HG03060 (cell line): ENCODE data around the gene CABLES2.
A peak's percentile ranks its signal among the peaks of the same experiment; 100 is the strongest.

Source experiments
- ATAC-seq: cut with Tn5 transposase; IDR thresholded peaks from one replicate; pipeline ENCODE4 v1.9.1; 2021; ENCODE audit warnings: low read depth, moderate number of reproducible peaks; ENCODE audit not compliant: unreplicated experiment

CABLES2 gene, protein sequence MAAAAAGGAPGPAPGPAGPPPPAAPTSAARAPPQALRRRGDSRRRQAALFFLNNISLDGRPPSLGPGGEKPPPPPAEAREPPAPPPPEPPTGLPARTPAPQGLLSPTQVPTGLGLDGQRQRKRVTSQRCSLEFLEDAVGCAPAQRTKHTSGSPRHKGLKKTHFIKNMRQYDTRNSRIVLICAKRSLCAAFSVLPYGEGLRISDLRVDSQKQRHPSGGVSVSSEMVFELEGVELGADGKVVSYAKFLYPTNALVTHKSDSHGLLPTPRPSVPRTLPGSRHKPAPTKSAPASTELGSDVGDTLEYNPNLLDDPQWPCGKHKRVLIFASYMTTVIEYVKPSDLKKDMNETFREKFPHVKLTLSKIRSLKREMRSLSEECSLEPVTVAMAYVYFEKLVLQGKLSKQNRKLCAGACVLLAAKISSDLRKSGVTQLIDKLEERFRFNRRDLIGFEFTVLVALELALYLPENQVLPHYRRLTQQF

DNA sequence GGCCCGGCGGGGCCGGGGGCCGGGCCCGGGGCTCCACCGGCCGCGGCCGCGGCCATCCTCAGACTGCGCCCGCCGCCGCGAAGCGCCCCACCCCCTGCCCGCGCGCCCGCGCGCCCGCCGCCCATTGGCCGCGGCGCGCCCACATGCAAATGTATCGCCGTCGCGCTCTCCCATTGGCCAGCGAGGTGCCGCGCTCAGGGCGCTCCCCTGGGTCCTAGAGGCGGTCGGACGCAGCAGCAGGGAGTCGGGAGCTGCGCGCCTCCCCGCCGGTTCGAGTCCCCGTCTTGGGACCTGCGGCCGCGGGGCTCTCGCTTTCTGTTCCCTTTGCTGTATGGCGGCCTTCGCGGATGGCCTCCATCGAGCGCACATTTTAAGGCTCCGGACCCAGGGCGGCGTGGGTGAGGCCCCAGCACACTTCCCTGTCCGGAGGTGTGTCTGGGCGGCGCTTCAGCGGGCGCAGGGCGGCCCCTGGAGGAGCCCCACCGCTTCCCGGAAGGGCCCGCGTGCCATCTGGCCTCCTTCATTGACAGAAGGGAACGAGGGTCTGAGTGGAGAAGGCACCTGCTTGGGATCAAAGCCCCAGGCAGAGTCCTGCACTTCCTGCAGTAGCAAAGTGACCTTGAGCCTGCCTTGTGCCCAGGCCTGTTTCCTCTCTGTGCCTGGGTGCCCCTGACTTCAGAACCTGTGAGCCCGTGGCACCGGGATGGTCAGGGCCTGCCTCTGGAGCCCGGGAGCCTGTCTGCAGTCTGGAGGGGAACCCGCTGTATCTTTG is at the start of gene CABLES2:
CABLES2 (minus strand) TSS at position 65 of the 772 bp plus-strand sequence; CDS start at position 56, 9 bp downstream.
- peak; percentile 79 for ATAC-seq

DNA sequence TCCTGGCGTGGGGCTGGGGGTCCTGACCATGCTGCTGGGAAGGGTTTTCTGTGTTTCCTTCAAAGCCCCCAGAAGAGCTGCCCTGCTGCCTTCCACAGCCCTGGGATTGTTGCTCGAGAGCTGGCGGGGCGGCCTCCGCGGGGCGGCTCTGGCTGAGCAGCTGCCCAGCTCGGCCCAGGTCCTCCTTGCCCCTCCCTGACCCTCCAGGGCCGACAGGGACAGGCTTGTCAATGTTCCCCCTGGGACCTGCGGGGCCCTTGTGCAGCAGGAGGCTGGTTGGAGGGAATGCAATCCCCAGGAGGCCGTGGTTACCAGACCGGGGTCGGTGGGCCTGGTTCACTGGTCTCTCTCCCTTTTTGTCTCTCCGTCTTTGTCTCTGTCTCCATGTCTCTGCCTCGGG is 48.8 kb upstream of the CABLES2 start:
- ATAC-seq = no peak

DNA sequence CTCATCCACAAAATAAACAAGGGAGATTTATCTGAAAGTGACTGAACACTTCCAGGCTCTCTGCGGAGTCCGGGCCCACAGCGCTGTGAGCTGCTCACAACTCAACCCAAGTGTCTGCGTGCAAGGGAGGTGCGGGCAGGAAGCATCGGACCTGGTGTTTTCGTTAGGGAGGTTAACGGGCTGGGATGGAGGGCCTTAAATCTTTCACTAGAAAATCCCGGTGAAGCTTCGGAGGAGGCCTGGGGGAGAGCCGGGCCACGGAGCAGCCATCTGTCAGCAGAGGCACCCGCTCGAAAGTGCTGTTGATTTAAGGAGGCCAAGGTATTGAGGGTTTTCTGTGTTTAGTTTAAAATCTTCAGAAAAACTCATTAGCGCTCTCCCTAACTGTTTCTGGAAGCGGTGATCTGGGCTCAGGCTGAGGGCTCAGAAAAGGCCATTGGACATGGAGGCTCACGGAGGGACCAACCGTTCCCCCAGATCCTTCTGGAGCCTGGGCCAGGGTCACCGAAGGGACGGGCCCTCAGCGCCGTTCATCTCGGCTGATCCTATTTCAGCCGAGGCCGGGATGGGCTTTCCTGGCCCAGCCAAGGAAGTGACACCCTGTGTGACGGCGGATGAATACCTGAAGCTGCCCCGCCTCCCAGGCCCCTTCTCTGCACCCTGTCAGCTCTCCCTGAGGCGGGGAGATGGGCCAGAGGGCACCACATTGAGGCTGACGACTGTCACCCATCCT is 48.0 kb upstream of the CABLES2 start:
- ATAC-seq = no peak

DNA sequence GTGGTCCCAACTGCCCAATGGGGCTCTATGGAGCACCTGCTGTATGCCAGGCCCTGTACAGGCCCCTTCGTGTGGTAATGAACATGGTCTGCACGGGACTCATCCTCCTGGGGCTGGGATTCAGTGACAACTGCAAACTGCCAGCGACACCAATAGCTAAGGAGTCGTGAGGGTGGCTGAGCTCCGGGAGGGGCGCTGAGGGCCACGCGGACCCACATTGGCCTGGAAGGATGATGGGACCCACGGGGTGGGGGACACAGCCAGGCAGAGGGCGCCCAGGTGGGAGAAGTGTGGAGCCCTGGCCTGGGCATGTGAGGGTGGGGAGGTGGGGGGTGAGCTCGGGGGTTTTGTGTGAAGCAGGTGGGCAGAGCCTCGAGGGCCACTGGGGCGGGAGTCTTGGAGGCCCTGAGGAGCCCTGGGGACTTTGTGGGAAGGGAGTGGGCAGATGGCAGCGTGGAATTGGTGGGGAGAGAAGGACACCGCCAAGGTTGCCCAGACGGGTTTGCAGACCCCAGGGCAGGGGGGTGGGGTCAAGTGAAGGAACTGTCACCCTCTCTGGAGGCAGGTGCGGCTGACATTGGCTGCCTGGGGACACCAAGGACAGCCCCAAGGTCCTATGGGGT is 46.2 kb upstream of the CABLES2 start:
- ATAC-seq = no peak

DNA sequence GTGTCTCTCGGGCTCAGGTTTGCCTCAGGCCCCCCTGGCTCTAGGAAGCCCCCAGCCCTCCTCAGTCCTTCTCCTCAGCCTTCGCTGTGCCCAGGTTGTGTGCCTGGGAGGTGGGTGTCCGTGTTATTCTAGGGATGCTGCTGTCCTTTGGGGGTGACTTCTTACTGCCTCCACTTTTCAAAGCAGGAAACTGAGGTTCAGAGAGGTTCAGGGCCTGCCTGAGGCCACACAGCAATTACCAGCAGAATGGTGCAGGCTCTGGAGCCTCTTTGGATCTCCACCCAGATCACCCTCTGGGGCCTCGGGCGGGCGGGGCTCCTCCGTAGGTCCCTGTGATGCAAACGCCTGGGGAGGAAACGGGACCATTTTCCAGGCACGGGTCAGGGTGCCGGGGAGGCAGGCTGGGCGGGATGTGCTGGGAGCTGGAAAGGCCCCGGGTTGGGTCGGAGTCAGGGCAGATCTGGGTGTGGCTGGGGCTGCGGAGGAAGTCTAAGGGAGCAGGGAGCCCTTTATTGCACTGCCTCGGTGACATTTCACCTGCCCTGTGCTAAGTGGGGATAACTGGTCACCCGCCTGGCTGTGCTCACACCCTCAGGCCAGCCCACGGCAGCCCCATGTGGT is 45.5 kb upstream of the CABLES2 start:
- no peak for ATAC-seq

DNA sequence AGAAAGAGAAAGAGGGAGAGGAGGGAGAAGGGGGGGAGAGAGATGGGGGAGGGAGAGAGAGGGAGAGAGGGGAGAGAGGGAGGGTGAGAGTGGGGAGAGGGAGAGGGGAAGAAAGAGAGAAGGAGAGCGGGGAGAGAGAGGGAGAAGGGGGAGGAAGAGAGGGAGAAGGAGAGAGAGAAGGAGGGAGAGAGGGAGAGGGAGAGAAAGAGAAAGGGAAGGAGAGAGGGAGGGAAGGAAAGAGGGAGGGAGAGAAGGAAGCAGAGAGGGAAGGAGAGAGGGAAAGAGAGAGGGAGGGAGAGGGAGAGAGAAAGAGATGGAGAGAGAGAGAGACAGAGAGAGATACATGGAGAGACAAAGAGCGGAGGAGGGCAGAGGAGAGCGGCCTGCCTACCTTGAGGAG is 44.9 kb upstream of the CABLES2 start:
- no peak for ATAC-seq

DNA sequence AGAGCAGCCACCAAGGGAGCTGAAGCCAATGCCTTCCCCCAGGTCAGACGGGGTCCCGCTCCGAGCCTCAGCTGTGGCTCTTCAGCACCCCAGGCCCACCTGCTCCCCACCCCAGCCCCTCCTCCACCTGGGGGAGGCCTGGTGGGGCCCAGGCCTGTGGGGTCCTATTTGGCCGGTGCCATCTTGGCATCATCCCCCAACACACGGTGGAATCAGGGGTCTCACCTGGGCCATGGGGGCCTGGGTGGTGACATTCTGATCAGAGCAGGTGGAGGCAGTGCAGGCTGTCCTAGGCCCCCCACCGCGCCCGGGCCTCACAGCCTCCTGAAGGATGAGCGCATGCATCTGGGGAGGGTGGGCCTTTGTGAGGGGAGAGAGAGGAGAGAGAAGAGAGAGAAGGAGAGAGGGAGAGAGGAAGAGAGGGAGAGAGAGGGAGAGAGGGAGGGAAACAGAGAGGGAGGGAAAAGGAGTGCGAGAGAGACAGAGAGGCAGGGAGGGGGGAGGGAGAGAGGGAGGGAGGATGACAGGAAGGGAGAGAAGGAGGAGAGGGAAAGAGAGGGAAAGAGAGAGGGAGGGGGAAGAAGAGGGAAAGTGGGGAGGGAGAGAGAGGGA is 44.2 kb upstream of the CABLES2 start:
- no peak for ATAC-seq

DNA sequence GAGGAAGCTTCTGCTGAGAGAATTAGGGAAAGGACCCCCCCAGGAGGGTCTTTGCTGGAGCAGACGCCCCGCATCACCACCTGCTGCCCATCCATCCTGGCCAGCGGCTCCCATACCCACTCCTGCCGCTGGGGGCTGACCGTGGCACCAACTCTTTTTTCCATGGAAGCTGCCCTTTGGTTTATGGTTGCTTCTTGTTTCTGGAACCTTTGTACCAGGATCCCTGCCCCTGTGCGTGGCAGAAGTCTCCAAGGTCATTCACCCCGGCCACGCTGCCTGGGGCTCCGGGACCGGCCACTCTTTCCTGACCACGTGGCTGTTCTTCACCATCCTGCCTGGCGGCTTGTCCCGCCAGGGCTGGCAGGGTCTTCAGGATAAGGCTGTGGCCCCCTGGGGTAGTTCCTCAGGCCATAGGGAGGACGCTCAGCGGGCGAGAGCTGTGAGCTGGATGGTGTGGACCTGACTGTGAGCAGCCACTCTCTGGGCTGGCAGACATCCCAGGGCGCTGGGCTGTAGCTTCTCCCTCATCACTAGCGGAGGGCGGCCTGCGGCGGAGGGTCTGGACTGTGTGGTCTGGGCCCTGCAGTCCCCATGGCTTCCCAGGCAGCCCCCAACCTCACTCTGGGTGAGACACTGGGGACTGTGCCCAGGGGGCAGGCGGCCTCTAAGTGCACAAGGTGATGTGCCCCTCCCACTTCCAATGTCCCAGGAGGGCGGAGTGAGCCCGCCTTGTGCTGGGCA is 43.0 kb upstream of the CABLES2 start:
- ATAC-seq = no peak

DNA sequence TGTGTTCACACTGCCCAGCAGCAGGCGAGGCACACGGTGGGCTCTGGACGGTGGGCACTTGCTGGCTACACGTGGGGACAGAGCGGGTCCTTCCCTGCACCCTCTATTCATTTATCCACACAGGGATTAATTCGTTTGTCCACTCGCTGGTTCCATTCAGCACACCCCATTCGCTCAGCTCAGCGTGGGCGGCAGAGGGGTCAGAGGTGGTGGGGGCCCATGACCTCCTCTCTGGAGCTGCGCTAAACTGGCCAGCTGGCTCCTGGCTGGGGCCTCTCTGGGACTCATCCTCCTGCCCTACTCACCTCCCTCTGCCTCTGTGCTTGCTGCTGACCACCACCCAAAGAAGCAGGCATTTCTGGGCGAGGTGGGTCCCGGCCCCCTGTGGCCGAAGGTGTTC is 41.7 kb upstream of the CABLES2 start:
- ATAC-seq = no peak

DNA sequence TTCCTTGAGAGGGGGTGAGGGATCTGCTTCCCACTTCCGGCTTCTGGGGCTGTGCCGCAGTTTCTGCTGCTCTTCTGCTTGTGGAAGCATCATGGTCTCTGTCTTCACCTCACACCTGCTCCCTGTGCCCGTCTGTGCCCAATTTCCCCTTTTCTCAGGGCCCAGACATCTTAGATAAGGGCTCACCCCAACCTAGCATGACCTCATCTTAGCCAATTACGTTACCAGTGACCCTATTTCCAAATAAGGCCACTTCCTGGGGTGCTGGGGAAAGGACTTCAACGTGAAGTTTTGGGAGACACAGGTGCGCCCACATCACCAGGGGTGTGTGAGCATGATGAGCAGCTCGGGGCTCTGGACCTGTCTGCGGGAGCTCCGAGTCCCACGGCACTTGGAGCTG is 41.0 kb upstream of the CABLES2 start:
- ATAC-seq = no peak

DNA sequence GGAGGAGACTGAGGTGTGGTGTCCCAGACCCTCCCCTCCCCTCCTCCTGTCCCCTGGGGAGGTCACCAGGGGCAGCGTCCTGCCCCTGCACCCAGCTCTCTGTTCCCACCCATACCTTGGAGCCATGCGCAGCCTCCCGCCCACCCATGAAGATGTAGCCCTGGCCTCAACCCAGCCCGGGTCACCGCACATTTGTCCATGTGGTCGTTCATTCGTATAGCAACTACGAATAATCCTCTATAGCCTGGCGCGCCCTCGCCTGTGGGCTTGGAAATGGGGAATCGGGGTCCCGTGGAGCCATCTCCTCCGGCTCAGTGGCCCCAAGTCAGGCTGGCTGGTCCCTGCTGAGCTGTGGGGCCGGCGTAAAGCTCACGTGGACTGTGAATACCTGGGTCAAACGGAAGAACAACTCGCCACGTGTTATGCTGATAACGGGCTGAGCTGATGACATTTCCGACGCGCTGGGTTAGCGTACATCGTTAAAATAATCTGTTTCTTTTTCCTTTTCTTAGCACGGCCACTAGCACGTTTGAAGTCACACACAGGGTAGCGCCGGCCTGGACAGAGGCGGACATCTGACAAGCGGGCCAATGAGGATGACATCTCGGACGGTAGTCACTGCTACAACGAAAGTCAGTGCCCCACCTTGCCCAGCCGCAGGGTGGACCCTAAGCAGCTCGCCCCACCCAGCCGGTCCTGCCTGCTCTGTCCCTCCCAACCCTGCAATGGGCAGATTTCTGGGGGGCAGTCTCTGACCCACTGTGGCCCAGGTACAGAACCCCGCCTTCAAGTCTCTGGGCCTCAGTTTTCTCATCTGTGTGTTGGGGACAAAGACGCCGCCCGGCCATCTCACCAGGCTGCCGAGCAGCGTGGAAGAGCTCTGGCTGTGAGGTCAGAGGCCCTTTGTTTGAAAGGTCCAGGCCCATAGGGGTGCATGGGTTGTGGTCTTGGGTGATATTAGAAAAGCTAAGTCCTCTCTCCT is 40.1 kb upstream of the CABLES2 start:
- ATAC-seq = no peak

DNA sequence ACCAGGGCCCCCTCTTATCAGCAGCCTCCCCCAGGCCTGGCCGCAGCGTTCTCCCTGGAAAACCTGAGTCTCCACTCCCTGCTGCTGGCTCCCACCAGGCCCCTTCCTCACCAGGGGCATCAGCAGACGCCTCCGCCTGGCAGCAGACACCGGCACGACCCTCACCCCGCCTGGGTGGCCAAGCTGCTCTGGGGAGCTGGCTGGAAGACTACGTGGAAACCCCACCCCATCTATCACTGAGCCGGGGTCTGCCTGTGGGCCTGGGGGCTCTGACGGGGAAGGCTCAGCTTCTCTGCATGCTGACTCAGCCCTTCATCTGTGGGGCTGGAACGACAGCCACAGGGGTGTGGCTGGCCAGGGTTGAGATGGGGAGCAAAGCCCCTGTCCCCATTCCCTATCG is 39.4 kb upstream of the CABLES2 start:
- ATAC-seq = no peak

DNA sequence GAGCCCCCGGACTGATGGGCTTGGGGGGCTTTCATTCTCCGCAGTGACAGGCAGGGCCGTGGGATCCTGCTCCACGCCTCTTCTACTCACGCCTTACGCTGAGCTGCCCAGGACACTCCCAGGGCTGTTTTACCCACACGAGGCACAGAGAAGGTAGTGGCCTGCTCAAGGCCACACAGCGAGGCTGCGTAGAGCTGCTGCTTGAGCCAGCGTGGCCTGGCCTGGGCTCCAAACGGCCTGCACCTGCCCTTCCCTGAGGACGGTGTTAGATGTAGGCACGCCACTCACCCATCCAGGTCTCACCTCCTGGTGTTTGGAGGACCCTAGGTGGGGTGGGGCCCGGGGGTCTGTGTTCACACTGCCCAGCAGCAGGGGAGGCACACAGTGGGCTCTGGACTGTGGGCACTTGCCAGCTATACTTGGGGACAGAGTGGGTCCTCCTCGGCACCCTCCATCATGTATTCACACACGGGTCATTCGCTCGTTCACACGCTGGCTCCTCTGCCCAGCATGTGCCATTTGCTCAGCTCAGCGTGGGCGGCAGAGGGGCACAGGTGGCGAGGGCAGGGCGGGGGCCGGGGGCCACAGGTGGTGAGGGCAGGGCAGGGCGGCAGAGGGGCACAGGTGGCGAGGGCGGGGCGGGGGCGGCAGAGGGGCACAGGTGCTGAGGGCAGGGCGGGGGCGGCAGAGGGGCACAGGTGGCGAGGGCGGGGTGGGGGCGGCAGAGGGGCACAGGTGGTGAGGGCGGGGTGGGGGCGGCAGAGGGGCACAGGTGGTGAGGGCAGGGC is 38.7 kb upstream of the CABLES2 start:
- no peak for ATAC-seq

DNA sequence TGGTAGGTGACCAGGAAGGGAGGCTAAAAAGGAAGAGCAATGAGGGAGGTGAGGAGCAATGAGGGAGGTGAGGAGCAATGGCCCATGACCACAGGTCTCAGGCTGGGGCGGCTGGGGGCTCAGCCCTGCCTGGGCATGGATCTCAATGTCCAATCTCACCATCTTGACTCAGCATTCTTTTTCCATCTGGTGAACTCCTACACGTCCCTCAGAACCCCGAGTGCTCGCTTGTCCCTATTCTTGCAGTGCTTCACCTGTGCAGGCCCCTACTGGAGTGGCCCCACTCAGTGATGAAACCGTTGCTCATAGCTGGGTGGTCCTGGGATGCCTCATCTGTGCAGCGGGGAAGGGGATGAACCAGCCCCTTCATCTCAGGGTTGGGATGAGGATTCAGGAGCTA is 37.2 kb upstream of the CABLES2 start:
- ATAC-seq = no peak

DNA sequence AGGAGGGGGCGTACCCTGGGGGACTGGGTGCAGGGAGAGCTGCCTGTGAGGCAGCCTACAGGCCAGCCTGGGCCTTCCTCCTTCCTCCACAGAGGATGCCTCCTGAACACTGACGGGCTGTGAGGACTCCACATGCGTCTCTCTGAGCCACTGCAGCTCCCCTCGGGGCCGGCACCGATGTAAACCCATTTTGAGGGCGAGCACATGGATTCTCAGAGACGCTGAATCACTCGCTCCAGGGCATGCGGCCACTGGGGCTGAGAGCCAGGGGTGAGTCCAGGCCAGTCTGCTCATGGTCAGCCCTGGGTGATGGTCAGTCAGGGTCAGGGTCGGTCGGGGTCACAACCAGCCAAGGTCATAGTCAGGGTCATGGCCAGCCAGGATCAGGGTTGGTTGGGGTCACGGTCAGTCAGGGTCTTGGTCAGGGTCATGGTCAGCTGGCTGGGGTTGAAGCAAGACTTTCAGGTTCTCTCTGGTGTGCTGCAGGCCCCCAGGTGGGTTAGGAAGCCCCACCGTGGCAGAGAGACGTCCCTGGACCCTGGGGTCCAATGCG is 35.0 kb upstream of the CABLES2 start:
- no peak for ATAC-seq

DNA sequence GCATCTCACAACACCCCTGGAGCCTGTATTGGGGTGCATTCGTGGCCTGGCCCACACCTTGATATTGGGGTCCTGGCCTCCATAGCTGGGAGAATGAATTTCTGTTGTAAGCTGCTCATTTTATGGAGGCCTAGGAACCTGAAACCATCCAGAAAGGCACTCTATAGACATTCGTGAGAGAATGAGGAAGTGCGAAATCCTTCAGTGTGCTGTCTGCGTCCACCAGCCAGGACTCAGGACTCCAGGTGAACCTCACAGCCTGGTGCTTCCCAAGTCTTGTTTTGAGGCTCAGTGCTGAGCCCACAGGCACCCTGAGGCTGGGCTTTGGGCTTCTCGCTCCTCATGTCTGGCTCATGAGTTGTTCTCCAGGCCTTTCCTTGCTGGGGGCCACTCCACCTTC is 32.1 kb upstream of the CABLES2 start:
- no peak for ATAC-seq

DNA sequence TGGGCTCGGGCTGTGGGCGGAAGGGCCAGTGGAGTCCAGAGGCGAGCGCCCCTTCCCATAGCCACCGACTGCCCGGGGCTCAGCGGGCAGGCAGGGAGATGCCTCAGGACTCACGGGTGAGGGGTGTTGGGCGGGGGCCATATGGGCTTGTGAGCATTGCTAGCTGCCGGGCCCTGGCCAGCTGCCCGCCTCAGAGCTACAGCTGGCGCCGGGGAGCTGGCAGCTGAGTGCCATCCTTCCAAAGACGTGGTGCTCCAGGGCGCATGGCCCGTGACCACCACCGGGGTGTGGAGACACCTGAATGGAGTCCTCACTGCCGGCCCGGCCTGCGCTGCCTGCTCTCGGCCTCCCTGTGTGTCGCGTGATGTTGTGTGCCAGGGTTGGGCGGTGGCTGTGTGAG is 30.8 kb upstream of the CABLES2 start:
- no peak for ATAC-seq
